ENCODE data around the gene CTH. TPM values are rescaled to one million over a fixed set of nuclear protein-coding genes. Genes with fewer than 3 reads are reported as not detected.

CTH gene
- polyA plus RNA-seq, 4 donors, result 12.5 to 16.2 (median 13.9) TPM

Other genes starting within 250 kb of the CTH start
- gene LRRC40, start 205.7 kb upstream of the CTH start, polyA plus RNA-seq (ENCODE audit: insufficient read length in 4 of 4), result 10 to 100 TPM; 27.4 to 37.2 (median 34.2) TPM
- 100 to 1,000 TPM; 281 to 334 (median 318) TPM for gene SRSF11, start 189.9 kb upstream of the CTH start, polyA plus RNA-seq (ENCODE audit: insufficient read length in 4 of 4)
- gene ANKRD13C, start 56.5 kb upstream of the CTH start, polyA plus RNA-seq (ENCODE audit: insufficient read length in 4 of 4), result 10 to 100 TPM; 26.5 to 41.8 (median 35.1) TPM